ENCODE data around the gene ZNF24. TPM values are rescaled to one million over a fixed set of nuclear protein-coding genes. Genes with fewer than 3 reads are reported as not detected.

The ZNF24 gene
- total RNA-seq, 1 experiment from 2014 or later, result 57.9 TPM

- Histone ChIP-seq H3T11ph (ENCODE audit: low read length) (no peak overlapping the region), H3K14ac (ENCODE audit: insufficient read depth, low read length) (no peak overlapping the region), H3K27me3 (ENCODE audit: insufficient read depth, low read length) (no peaks in the 10 kb centered on the region), H2BK5ac (ENCODE audit: insufficient read length, low read length) (no peak overlapping the region), H3K18ac (ENCODE audit: insufficient read length, low read depth, low read length) (no peak overlapping the region), H4K91ac (ENCODE audit: insufficient read length, low read depth, low read length) (no peak overlapping the region), H2AK5ac (ENCODE audit: insufficient read length, low read length) (no peak overlapping the region), H2AFZ (ENCODE audit: low read length) (no peak overlapping the region), H3K4ac (ENCODE audit: low read depth, low read length) (no peak overlapping the region), H3K79me1 (ENCODE audit: insufficient read depth, low read depth, low read length, poor library complexity, severe bottlenecking) (peaks cover 4% of the 10 kb centered on the region), H2BK12ac (ENCODE audit: insufficient read length, low read depth, low read length) (no peak overlapping the region), H3K4me1 (ENCODE audit: insufficient read depth, low read length) (no peaks in the 10 kb centered on the region), H3K27ac (ENCODE audit: insufficient read length, low read depth, low read length) (no peak overlapping the region), H3K79me2 (ENCODE audit: insufficient read depth, low read length) (no peaks in the 10 kb centered on the region), H2BK120ac (ENCODE audit: low read depth, low read length, poor library complexity, severe bottlenecking) (no peak overlapping the region), H3K23me2 (ENCODE audit: insufficient read length, low read depth, low read length, poor library complexity, severe bottlenecking) (no peaks in the 10 kb centered on the region), H3K4me2 (ENCODE audit: insufficient read depth, insufficient read length, low read length) (no peak overlapping the region), H3K9ac (ENCODE audit: extremely low read depth, insufficient read length, low read length) (no peak overlapping the region), H3K9me3 (ENCODE audit: control insufficient read depth, low read depth, low read length) (peaks cover 45% of the 10 kb centered on the region), H2BK15ac (ENCODE audit: low read depth, low read length) (no peak overlapping the region), H4K5ac (ENCODE audit: insufficient read length, low read depth, low read length) (no peak overlapping the region), H4K8ac (replicated peaks; ENCODE audit: insufficient read length, low read depth, low read length) (no peak overlapping the region), H3K23ac (ENCODE audit: insufficient read length, low read depth, low read length) (no peak overlapping the region), H2BK20ac (ENCODE audit: low read depth, low read length, poor library complexity, severe bottlenecking) (no peak overlapping the region), H3K56ac (ENCODE audit: insufficient read length, low read depth, low read length) (no peak overlapping the region), H4K20me1 (ENCODE audit: control insufficient read depth, insufficient read depth, insufficient read length) (no peaks in the 10 kb centered on the region)
- Mint-ChIP-seq H3K27ac (no peak overlapping the region), H3K36me3 (ENCODE audit: insufficient read depth in 1 of 3, low read depth in 3 of 3) (peaks cover 81 to 94% (median 89%) of the 10 kb centered on the region in 3 experiments), H3K4me3 (no peak overlapping the region), H3K4me1 (no peaks in the 10 kb centered on the region), H3K9me3 (peaks cover 57 to 79% of the 10 kb centered on the region in 2 experiments), H3K27me3 (ENCODE audit: low read depth) (0 out of 2 replicates have a peak, but pooled peaks cover 4% of the 10 kb centered on the region)
- TF ChIP-seq, protein P1, sequence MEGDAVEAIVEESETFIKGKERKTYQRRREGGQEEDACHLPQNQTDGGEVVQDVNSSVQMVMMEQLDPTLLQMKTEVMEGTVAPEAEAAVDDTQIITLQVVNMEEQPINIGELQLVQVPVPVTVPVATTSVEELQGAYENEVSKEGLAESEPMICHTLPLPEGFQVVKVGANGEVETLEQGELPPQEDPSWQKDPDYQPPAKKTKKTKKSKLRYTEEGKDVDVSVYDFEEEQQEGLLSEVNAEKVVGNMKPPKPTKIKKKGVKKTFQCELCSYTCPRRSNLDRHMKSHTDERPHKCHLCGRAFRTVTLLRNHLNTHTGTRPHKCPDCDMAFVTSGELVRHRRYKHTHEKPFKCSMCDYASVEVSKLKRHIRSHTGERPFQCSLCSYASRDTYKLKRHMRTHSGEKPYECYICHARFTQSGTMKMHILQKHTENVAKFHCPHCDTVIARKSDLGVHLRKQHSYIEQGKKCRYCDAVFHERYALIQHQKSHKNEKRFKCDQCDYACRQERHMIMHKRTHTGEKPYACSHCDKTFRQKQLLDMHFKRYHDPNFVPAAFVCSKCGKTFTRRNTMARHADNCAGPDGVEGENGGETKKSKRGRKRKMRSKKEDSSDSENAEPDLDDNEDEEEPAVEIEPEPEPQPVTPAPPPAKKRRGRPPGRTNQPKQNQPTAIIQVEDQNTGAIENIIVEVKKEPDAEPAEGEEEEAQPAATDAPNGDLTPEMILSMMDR (conservative IDR thresholded peaks at IDR 0.05), result no peak
- DNase-seq, result no peak
- no CpG with 5 or more reads among the region's 4 CpGs for WGBS (ENCODE audit: extremely low coverage, insufficient read length, low lambda C conversion rate)
Measured at GRCh38 chr18:35303610-35304009, 40.6 kb downstream of the ZNF24 start.
